Colonic mucosa (tissue), 4 donors: ENCODE results near the gene DIRAS1. TPM values are rescaled to one million over a fixed set of nuclear protein-coding genes. Genes with fewer than 3 reads are reported as not detected.

ENCODE experiments used
- DNase-seq: peaks from one replicate; pipeline ENCODE4 v3.0.0-alpha.2; 2020
- H3K27ac ChIP-seq: fragments of 200-600 bp; one replicate; pipeline ENCODE4 v1.8.0; 2021
- H3K27me3 ChIP-seq: fragments of 200-600 bp; one replicate; pipeline ENCODE4 v1.8.0; 2021
- H3K36me3 ChIP-seq: fragments of 200-600 bp; one replicate; pipeline ENCODE4 v1.8.0; 2021
- H3K4me1 ChIP-seq: fragments of 200-600 bp; one replicate; pipeline ENCODE4 v1.8.0; 2021; ENCODE audit warnings: mild to moderate bottlenecking
- H3K4me3 ChIP-seq: fragments of 200-600 bp; one replicate; pipeline ENCODE4 v1.8.0; 2021
- H3K9ac ChIP-seq, 2 donors: one replicate each; pipeline ENCODE4 v1.7.0; 2013; ENCODE audit warnings: control low read depth in 2 of 2, low read depth in 2 of 2, low read length in 2 of 2
- H3K9me3 ChIP-seq: fragments of 200-600 bp; one replicate; pipeline ENCODE4 v1.8.0; 2021
- intact Hi-C: fragments of 100-400 bp; cut with DNase I; formaldehyde crosslinking; loops from one replicate; pipeline ENCODE4 v1.14.1; 2022
- total RNA-seq, 2 donors: library from RNA; stranded (reverse); fragmentation: NEBNext Ultra II Directional in 1 of 2; extraction: Animal tissue kit (Norgen Biotek cat#: 25700) in 1 of 2; gene quantifications; one replicate each; pipeline ENCODE4 v1.2.1, GENCODE V29; 2021
- TF ChIP-seq, protein P1 (sequence below): fragments of 200-600 bp; IDR thresholded peaks from one replicate; pipeline ENCODE4 v1.8.0; 2022; ENCODE audit warnings: antibody characterized with exemption, mild to moderate bottlenecking
- donor health status: healthy.
- donor health status: DM: no; HTN: no; CAD: no.
- donor health status: DM: no; HTN: no; CAD: no.

DIRAS1 gene
- total RNA-seq, 2 donors from 2014 or later, result 0.49 to 1.7 TPM

DNA sequence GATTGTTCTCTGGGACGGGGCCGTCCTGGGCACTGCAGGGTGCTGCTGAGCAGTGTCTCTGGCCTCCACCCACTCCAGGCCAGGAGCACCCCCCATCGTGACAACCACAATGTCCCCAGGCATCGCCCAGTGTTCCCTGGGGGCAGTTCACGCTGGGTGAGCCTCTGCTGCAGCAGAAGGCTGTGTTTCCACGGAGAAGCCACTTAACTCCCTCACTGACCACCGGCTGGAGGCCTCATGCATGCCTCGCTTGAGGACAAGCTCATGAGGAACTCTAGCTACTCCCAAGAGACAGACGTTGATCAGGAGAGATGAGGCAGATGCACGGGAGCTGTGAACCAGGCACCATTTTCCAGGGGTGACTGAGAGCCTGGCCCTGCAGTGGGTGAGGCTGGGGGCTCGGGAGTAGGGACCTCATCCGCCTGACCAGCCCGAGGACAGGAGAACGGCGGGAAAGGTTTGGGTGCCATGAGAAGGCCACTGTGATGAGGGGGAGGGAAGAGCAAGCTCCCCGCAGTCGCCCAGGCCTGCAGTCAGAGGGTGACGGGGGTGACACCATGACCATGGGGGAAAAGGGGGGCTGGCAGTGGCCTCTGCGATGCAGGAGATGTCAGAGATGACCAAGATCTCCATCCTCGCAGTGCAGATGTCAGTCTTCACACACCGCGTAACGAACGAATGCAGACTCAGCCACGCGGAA, 13.6 kb upstream of the DIRAS1 start:
- intact Hi-C loops, result no loop called here

DNA sequence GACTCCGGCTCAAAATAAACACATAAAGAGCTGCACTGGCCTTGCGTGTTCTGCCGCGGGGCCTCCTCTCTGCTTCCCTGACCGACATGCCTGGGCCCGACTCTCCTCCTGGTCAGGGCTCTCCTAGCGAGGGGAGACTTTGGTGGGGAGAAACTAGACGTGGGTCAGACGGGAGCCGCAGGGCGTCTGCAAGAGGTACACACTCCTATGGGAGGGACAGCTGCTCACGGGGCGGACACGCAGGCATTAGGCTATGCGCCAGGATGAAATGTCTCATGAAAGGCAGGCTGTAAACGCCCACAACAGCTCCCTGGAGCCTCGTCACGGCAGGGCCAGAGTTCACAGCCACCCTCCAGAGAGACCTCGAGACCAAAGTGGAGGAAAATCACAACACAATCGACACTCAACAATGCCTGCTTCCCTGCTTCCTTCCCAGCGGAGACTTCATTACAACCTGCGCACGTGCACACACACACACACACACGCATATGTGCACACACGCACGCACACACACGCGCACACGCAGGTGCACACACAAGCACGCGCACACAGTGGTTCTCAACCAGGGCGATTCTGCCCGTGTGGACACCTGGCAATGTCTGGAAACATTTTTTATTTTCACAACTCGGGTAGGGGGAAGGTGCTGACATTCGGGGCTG, 12.9 kb upstream of the DIRAS1 start:
- Histone ChIP-seq H3K27me3 (no peaks in the 10 kb centered on the region), H3K9me3 (no peaks in the 10 kb centered on the region), H3K4me3 (no peak overlapping the region), H3K4me1 (no peaks in the 10 kb centered on the region), H3K27ac (no peak overlapping the region), H3K9ac (no peak overlapping the region), H3K36me3 (no peaks in the 10 kb centered on the region)
- intact Hi-C loops, result no loop called here
- TF ChIP-seq, protein P1, sequence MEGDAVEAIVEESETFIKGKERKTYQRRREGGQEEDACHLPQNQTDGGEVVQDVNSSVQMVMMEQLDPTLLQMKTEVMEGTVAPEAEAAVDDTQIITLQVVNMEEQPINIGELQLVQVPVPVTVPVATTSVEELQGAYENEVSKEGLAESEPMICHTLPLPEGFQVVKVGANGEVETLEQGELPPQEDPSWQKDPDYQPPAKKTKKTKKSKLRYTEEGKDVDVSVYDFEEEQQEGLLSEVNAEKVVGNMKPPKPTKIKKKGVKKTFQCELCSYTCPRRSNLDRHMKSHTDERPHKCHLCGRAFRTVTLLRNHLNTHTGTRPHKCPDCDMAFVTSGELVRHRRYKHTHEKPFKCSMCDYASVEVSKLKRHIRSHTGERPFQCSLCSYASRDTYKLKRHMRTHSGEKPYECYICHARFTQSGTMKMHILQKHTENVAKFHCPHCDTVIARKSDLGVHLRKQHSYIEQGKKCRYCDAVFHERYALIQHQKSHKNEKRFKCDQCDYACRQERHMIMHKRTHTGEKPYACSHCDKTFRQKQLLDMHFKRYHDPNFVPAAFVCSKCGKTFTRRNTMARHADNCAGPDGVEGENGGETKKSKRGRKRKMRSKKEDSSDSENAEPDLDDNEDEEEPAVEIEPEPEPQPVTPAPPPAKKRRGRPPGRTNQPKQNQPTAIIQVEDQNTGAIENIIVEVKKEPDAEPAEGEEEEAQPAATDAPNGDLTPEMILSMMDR, result no peak
- DNase-seq, result no peak

More for the DNA sequence above, 13.6 kb upstream of the DIRAS1 start:
- no peak overlapping the region for H3K27ac ChIP-seq
- DNase-seq, result no peak
- no peaks in the 10 kb centered on the region for H3K27me3 ChIP-seq
- H3K4me3 ChIP-seq, result no peak overlapping the region
- TF ChIP-seq, protein P1, result no peak
- no peak overlapping the region for H3K9ac ChIP-seq
- no peaks in the 10 kb centered on the region for H3K36me3 ChIP-seq
- H3K4me1 ChIP-seq, result no peaks in the 10 kb centered on the region
- H3K9me3 ChIP-seq, result no peaks in the 10 kb centered on the region

DNA sequence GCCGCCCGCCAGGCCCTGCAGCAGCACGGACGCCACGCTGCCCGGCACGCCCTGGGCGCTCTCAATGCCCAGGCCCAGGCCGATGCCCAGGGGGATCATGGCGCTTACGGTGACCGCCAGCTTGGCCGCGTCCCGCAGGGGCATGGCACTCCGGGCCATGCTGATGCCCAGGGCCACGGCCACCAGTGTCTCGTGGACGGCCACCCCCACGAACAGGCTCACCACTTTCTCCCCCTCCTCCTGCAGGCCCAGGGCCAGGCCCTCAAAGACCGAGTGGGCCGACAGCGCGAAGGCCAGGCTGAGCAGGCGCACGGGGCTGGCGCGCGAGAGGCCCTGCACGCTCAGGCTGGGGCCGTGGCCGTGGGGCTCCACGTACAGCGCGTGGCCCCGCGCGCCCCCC, 11.7 kb upstream of the DIRAS1 start:
- DNase-seq, result no peak
- H3K36me3 ChIP-seq, result no peaks in the 10 kb centered on the region

DNA sequence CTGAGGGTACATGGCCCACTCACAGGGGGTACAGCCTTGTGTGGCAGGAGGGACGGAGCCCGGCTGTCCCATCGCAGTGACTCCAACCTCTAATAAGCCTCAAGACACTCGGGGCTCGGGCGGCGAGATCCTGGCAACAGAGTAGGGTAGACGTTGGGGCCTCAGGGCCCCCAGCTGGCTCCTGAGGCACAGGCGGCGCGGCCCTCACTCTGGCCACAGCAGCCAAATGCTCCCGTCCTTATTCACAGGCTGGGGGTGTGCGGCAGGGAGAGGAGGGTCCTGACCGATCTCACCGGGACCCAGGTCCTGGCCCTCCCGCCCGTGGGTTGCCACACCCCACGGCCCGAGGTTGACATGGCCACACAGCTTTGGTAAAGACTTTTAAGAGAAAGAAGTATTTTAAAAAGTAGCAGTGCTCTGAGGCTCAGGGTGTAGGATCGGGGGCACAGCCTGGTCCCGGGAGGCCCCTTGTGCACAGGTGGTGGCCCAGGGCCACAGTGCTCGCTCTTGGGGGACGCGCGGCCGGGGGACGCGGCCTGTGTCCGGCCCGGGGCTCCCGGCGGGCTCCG, 11.1 kb upstream of the DIRAS1 start:
- Histone ChIP-seq H3K36me3 (no peaks in the 10 kb centered on the region), H3K27ac (no peak overlapping the region), H3K27me3 (peaks cover 6% of the 10 kb centered on the region), H3K4me1 (no peaks in the 10 kb centered on the region), H3K4me3 (no peak overlapping the region), H3K9me3 (no peaks in the 10 kb centered on the region), H3K9ac (no peak overlapping the region)
- no peak for DNase-seq
- intact Hi-C loops, result no loop called here
- TF ChIP-seq, protein P1, result no peak

More for the DNA sequence above, 11.7 kb upstream of the DIRAS1 start:
- H3K4me1 ChIP-seq, result no peaks in the 10 kb centered on the region
- H3K27ac ChIP-seq, result no peak overlapping the region
- H3K27me3 ChIP-seq, result no peaks in the 10 kb centered on the region
- H3K9ac ChIP-seq, result no peak overlapping the region
- H3K9me3 ChIP-seq, result no peaks in the 10 kb centered on the region
- intact Hi-C loops, result no loop called here
- no peak overlapping the region for H3K4me3 ChIP-seq
- TF ChIP-seq, protein P1, result no peak

DNA sequence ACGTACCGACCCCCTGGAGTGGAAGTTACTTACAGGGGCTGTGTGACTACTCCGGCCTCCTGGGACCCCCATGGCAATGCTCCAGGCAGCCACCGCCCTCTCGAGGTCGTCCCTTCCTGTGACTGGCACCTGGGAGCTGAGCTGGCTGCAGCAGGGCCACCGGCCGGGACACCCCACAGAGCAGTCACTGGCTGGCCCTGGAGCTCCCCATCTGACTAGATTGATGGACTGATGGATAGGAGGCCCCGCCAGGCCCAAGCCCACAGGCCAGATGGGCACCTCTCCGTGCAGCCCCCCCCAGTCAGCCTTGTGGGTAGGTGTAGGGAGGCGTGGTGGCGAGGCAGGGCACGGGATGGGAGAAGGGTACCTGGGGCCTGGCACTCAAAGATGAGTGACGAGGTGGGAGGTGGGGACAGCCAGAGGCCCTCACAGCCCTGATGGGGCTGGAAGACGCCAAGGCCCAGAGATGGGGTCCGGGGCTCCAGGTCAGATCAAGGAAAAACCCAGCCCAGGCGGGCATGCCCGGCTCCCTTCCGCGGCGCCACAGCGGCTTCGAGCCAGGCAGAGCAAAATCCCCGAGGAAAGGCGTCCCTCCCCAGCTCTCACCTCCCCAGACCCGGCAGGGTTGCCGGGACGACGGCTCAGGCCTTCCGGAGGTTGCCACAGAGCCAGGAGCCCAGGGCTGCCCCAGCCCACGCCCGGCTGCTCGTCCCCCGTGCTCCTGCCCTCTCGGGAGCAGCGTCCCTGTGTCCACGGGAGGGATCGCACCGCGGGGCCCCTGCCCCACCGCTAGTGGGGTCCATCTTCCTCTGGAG, 10.2 kb upstream of the DIRAS1 start:
- TF ChIP-seq, protein P1, result no peak
- DNase-seq, result no peak
- no peaks in the 10 kb centered on the region for H3K36me3 ChIP-seq
- peak overlapping the region in 1 of 2 donors; percentile 12 for H3K9ac ChIP-seq
- no peaks in the 10 kb centered on the region for H3K4me1 ChIP-seq
- no peak overlapping the region for H3K4me3 ChIP-seq
- no peaks in the 10 kb centered on the region for H3K9me3 ChIP-seq
- peaks cover 13% of the 10 kb centered on the region for H3K27me3 ChIP-seq
- no peak overlapping the region for H3K27ac ChIP-seq
- intact Hi-C loops, result no loop called here
